ENCODE results near the gene CD300LB.
A peak's percentile ranks its signal among the peaks of the same experiment; 100 is the strongest.

CD300LB gene

GRCh38 chr17:74549343-74549742, 18.1 kb upstream of the CD300LB start:
- DNase-seq: no peak

GRCh38 chr17:74547736-74548135, 16.5 kb upstream of the CD300LB start:
- DNase-seq: no peak

DNA sequence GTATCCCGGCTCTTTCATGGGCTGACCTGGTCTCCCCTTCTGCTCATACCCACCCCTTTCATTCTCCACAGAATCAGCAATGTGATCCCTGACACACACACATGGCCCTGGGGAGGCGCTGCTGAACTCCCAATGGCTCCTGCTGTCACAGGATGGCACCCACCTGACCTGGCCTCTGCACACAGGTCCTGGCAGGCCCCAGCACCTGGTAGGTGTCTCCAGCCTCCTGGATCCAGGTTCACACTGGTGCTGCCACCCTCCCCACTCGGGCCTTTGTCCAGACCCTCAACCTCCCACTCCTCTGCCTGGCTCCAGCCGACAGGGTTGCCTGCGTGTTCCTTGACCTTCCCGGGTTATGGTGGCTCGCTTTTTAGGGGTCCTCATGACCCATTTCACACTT, 16.0 kb upstream of the CD300LB start:
- DNase-seq: no peak

GRCh38 chr17:74546586-74546985, 15.3 kb upstream of the CD300LB start:
- DNase-seq: no peak

DNA sequence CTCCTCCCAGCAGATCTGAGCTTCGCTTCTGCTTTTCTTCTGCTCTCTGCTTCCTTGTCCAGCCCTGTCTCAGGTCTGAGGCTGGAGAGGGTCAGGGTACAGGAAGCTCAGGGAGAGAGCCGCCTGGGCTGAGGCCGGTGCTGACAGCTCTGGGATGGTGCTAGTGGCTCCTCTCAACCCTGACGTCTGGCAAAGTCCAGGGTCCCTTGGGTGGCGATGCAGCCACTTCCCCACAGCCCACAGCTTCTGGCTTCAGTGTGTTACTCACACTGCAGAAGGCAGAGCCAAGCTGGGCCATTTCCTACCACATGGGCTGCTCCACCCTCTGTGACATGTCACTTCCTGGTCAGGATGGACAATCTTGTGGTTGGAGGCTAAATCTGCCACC, 14.6 kb upstream of the CD300LB start, which contains the start of gene CD300C:
Gene CD300C, minus strand, starts transcription at position 273 of the 388 bp plus-strand sequence. CDS start 333 bp downstream, outside the sequence.
- peak in 11 of 51 donors; percentile 9 to 36 (median 18) for DNase-seq

GRCh38 chr17:74544991-74545842, 13.9 kb upstream of the CD300LB start:
- DNase-seq: no peak

- DNase-seq: no peak
Measured at GRCh38 chr17:74543891-74544760, 12.9 kb upstream of the CD300LB start.

DNA sequence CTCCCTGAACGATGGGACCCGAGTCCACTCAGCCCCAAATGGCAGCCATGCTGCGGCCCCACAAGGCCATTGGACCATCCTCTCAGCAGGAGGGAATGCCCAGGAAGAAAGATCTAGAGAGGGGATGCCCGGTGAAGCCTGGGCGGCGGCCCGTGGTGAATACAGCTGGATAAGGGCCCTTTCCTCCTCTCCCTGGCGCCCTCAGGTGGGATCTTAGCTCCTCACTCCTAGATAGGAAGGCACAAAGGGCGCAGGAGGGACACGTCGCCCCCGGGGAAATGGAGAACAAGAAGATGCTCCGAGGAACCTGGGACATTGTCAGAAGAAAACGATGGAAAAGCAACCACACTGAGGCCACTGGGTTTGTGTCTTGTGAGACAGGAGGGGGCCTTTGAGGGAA, 12.1 kb upstream of the CD300LB start:
- DNase-seq: no peak

DNA sequence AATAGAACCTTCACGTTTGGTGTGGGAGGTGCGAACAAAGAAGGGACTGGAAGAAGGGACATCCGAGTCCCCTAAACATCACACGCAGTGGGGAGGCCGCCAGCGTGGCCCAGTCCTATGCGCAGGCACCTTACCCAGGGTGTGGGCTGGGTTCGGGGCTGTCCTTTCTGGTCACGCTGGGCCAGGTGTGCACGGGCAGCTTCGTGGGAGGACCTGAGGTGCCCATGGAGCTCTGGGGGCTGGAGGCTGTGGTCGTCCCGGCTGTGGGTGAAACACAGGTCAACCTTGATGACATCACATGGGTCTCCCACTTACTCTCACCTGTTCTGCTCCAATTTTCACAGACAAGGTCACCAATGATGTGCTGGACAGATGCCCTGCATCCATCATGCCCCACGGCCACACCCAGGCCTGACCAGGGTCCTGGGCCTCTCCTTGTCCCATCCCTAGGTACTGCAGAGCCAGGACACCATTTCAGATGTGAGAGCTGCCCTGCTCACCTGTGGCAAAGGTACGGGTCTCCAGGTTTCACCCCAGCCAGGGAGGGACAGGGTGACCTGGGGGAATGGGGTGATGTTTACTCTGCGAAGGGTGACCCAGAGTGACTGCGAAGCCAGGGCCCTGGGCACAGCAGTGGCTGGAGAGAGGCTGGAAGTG, 11.6 kb upstream of the CD300LB start:
- no peak for DNase-seq

DNA sequence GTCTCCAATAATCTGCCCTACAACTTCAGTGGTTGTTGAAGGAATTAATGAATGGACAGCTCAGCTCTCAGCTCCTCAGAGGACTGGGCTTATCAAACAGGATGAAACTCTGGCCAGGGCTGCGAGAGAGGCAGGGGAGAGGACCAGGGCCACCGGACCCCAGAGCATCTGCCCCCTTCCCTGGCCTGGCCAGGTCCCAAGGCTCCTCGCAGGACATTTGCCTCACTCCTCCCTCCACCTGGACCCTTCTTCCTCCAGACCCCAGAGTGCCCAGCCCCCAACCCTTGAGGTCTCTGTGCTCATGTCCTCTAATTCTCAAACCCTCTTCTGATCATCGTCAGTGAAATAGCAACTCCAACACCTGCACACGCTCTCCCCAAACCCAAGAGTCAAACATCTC, 10.9 kb upstream of the CD300LB start:
- DNase-seq: no peak

- no peak for DNase-seq
Measured at GRCh38 chr17:74541176-74542111, 10.2 kb upstream of the CD300LB start.

DNA sequence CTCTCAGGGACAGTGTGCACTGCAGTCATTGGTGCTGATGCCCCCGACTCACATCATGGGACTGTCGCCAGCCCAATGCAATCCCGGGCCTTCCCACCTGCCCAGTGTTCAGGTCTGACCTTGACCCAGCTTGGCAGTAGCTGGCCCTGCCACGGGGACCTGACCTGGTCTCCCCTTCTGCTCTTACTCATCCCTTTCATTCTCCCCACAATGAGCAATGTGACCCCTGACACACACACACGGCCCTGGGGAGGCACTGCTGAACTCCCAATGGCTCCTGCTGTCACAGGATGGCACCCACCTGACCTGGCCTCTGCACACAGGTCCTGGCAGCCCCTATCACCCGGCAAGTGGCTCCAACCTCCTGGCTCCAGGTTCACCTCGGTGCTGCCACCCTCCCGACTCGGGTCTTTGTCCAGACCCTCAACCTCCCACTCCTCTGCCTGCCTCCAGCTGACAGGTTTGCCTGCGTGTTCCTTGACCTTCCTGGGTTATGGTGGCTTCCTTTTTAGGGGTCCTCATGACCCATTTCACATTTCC, 8.1 kb upstream of the CD300LB start:
- no peak for DNase-seq

DNA sequence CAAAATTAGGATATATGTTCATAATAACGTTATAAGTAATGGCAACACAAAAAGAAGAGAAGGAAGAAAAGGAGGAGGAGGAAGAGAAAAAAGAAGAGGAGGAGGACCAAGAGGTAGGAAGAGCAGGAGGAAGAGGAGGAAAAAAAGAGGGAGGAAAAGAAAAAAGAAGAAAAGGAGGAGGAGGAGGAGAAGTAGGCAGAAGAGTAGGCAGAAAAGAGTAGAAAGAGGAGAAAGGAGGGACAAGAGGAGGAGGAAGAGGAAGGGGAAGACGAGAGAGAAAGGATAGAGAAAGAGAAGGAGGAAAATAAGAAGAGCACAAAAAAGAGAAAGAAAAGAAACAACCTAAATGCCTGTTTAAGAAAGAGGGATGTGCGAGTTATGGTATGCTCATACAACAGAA, 5.6 kb upstream of the CD300LB start:
- DNase-seq: no peak

- peak in 19 of 51 donors; percentile 9 to 48 (median 24) for DNase-seq
Measured at GRCh38 chr17:74532115-74532514, 840 bp upstream of the CD300LB start.

DNA sequence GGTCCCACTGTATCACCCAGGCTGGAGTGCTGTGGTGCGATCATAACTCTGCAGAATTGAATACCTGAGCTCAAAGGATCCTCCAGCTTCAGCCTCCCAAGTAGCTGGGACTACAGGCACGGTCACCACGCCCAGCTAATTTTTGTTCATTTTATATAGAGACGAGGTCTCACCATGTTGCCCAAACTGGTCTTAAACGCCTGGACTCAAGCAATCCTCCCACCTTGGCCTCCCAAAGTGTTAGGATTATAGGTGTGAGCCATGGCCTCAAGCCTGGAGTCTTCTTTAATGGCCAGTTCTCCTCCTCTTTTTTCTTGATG, 484 bp downstream of the CD300LB start:
- no peak for DNase-seq

- no peak for DNase-seq
Measured at GRCh38 chr17:74529243-74529642, 2.0 kb downstream of the CD300LB start.

GRCh38 chr17:74528491-74529199, 2.6 kb downstream of the CD300LB start:
- DNase-seq: peak in 4 of 51 donors; percentile 14 to 30 (median 26)

GRCh38 chr17:74527756-74528155, 3.5 kb downstream of the CD300LB start:
- DNase-seq: no peak

GRCh38 chr17:74527081-74527480, 4.2 kb downstream of the CD300LB start:
- DNase-seq: no peak

GRCh38 chr17:74526681-74527080, 4.6 kb downstream of the CD300LB start:
- no peak for DNase-seq

Data from hypothalamus (tissue), 51 donors.